K562 (cell line): Measurements from ENCODE around the gene OR13A1. TPM values are rescaled to one million over a fixed set of nuclear protein-coding genes. Genes with fewer than 3 reads are reported as not detected.
A peak's percentile ranks its signal among the peaks of the same experiment; 100 is the strongest.

Experiments
- ARHGAP35 ChIP-seq: fragments of 450-650 bp; IDR thresholded peaks from 2 replicates; pipeline ENCODE4 v1.6.1; 2018; ENCODE audit not compliant: partially characterized antibody
- CBFA2T2 ChIP-seq: fragments of 450-650 bp; conservative IDR thresholded peaks from 2 replicates; pipeline ENCODE4 v1.6.1; 2017; ENCODE audit warnings: mild to moderate bottlenecking
- CBFA2T3 ChIP-seq: fragments of 450-650 bp; IDR thresholded peaks from 2 replicates; pipeline ENCODE4 v1.6.1; 2017
- CBX1 ChIP-seq: sonication (generic); IDR thresholded peaks from 2 replicates; pipeline ENCODE4 v1.6.1; 2016; ENCODE audit warnings: antibody characterized with exemption, low read depth, mild to moderate bottlenecking
- E2F3 ChIP-seq: fragments of 250-450 bp; sonication (Bioruptor Pico); IDR thresholded peaks from 2 replicates; pipeline ENCODE4 v1.4.0; 2020; ENCODE audit warnings: mild to moderate bottlenecking
- POLR2AphosphoS5 ChIP-seq: IDR thresholded peaks from 2 replicates; pipeline ENCODE4 v1.6.1; 2011; ENCODE audit warnings: mild to moderate bottlenecking, low read depth, low read length, moderate library complexity; ENCODE audit not compliant: control insufficient read depth, insufficient read depth
- SETDB1 ChIP-seq: IDR thresholded peaks from one replicate; pipeline ENCODE4 v1.6.1; 2012; ENCODE audit warnings: low read length, control low read depth, inconsistent platforms
- SMARCC2 ChIP-seq: fragments of 450-650 bp; IDR thresholded peaks from 2 replicates; pipeline ENCODE4 v1.6.1; 2017; ENCODE audit warnings: antibody characterized with exemption, moderate library complexity, mild to moderate bottlenecking, low read depth
- TRIM24 ChIP-seq, 2 experiments: fragments of 450-650 bp; IDR thresholded peaks; 2 replicates each; pipeline ENCODE4 v1.6.1; 2016
- ZBTB1 ChIP-seq: sonication (generic); formaldehyde crosslinking; IDR thresholded peaks from 2 replicates; pipeline ENCODE4 v1.8.1; 2023; ENCODE audit warnings: missing genetic modification reagents, low read depth, mild to moderate bottlenecking, borderline replicate concordance
- ZEB2 ChIP-seq: fragments of 450-650 bp; IDR thresholded peaks from 2 replicates; pipeline ENCODE4 v1.6.1; 2016
- ZNF77 ChIP-seq: fragments of 250-450 bp; sonication (Bioruptor Pico); IDR thresholded peaks from 2 replicates; pipeline ENCODE4 v1.5.0; 2020
- ZZZ3 ChIP-seq: fragments of 450-650 bp; IDR thresholded peaks from 2 replicates; pipeline ENCODE4 v1.6.1; 2016; ENCODE audit warnings: antibody characterized with exemption, mild to moderate bottlenecking, moderate library complexity
- polyA plus RNA-seq, 8 experiments: library from polyadenylated mRNA; depleted of rRNA in 4 of 8; stranded (reverse) in 5 of 8; unstranded in 3 of 8; fragments of >200 nt; fragmentation: Nextera tagmentation in 2 of 8; fragmentation: Illumina TruSeq in 1 of 8; extraction: Ambion mirVana in 2 of 8; extraction: Trizol in 1 of 8; gene quantifications; 2 replicates each; pipeline versions ENCODE4 v1.2.1 to v1.2.3, GENCODE V29; 2011 to 2014; ENCODE audit warnings: inconsistent platforms in 1 of 8, missing spikeins in 1 of 8
- total RNA-seq, 7 experiments: library from RNA; depleted of rRNA in 6 of 7; stranded (reverse); fragments of >200 nt in 6 of 7; fragmentation: Illumina TruSeq in 2 of 7; extraction: Trizol in 2 of 7; gene quantifications; 2 replicates each; pipeline versions ENCODE4 v1.2.1 to v1.2.3, GENCODE V29; 2011 to 2021; ENCODE audit warnings: low replicate concordance in 1 of 7
- TF ChIP-seq, protein P1 (sequence below), 2 experiments: fragments of 150-350 bp in 1 of 2; IDR thresholded peaks; 2 replicates each; pipeline ENCODE4 v1.6.1; 2012 to 2016; ENCODE audit warnings: low read depth in 2 of 2, low read length in 2 of 2, mild to moderate bottlenecking in 1 of 2, moderate library complexity in 1 of 2
- TF ChIP-seq, protein P2 (sequence below): IDR thresholded peaks from 2 replicates; pipeline ENCODE4 v1.6.1; 2012; ENCODE audit warnings: low read depth, low read length, improper control_type of control experiment, borderline replicate concordance
- TF ChIP-seq, protein P3 (sequence below): sonication (generic); formaldehyde crosslinking; IDR thresholded peaks from 2 replicates; pipeline ENCODE4 v1.8.0; 2023; ENCODE audit warnings: mild to moderate bottlenecking, missing genetic modification reagents
- TF ChIP-seq, protein P4 (sequence below): sonication (generic); formaldehyde crosslinking; IDR thresholded peaks from 2 replicates; pipeline ENCODE4 v1.8.0; 2022; ENCODE audit warnings: missing genetic modification reagents, mild to moderate bottlenecking, borderline replicate concordance
- TF ChIP-seq, protein P5 (sequence below): fragments of 250-450 bp; sonication (Bioruptor Pico); IDR thresholded peaks from 2 replicates; pipeline ENCODE4 v1.5.0; 2021; ENCODE audit warnings: mild to moderate bottlenecking, moderate library complexity

OR13A1 gene
- total and polyA plus RNA-seq, 9 of the 15 experiments (the other 6 are each of a cell fraction or from before 2014, with no cell fraction given) = 0.03 to 0.11 (median 0.06) TPM; not detected in 3

DNA sequence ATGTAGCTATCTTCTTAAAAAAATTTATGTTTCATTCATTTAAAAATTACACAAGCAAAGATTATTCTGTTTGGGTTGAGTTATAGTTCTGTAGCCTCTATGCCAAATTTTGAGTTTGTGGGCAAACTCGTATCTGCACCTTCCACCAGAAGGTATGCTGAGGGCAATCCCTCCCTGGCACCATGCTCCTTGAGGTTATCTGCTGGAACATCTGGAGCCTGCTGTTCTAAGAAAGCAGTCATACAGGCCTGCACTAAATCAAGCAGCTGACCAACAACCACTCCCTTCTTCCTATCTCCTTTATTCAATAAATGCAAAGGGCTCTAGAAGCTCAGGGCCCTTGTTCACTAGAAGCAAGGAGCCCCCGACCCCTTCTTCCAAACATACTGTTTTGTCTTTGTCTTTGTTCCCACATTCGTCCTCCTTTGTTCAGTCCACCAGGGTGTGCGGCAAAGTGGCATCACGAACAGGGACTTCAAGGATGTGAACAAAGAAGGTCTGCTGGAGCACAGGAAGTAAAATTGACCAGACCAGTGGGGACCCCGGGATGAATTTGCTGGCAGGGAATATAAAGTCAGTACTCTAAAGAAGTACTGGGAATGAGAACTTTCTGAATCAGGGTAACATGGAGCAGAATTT, 36.4 kb downstream of the OR13A1 start (continued):
- TF ChIP-seq, protein P1, sequence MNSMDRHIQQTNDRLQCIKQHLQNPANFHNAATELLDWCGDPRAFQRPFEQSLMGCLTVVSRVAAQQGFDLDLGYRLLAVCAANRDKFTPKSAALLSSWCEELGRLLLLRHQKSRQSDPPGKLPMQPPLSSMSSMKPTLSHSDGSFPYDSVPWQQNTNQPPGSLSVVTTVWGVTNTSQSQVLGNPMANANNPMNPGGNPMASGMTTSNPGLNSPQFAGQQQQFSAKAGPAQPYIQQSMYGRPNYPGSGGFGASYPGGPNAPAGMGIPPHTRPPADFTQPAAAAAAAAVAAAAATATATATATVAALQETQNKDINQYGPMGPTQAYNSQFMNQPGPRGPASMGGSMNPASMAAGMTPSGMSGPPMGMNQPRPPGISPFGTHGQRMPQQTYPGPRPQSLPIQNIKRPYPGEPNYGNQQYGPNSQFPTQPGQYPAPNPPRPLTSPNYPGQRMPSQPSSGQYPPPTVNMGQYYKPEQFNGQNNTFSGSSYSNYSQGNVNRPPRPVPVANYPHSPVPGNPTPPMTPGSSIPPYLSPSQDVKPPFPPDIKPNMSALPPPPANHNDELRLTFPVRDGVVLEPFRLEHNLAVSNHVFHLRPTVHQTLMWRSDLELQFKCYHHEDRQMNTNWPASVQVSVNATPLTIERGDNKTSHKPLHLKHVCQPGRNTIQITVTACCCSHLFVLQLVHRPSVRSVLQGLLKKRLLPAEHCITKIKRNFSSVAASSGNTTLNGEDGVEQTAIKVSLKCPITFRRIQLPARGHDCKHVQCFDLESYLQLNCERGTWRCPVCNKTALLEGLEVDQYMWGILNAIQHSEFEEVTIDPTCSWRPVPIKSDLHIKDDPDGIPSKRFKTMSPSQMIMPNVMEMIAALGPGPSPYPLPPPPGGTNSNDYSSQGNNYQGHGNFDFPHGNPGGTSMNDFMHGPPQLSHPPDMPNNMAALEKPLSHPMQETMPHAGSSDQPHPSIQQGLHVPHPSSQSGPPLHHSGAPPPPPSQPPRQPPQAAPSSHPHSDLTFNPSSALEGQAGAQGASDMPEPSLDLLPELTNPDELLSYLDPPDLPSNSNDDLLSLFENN (IDR thresholded peaks at IDR 0.05; ENCODE audit: low read depth in 2 of 2, low read length in 2 of 2) = peak in 1 of 2 experiments; percentile 87; a peak in 2 of 4 replicates
- TF ChIP-seq, protein P2, sequence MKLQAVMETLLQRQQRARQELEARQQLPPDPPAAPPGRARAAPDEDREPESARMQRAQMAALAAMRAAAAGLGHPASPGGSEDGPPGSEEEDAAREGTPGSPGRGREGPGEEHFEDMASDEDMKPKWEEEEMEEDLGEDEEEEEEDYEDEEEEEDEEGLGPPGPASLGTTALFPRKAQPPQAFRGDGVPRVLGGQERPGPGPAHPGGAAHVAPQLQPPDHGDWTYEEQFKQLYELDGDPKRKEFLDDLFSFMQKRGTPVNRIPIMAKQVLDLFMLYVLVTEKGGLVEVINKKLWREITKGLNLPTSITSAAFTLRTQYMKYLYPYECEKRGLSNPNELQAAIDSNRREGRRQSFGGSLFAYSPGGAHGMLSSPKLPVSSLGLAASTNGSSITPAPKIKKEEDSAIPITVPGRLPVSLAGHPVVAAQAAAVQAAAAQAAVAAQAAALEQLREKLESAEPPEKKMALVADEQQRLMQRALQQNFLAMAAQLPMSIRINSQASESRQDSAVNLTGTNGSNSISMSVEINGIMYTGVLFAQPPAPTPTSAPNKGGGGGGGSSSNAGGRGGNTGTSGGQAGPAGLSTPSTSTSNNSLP = peak; percentile 37; the same call in 1 of the 2 replicates
- TF ChIP-seq CBX1 (peak; percentile 43; the same call in 1 of the 2 replicates), CBFA2T3 (peak; percentile 97), CBFA2T2 (peak; percentile 96), ZNF77 (CRISPR knock-in tag) (no peak), SMARCC2 (peak; percentile 86), TRIM24 (IDR thresholded peaks at IDR 0.05) (peak; percentile 92 to 93), ZZZ3 (no peak), ZBTB1 (CRISPR knock-in tag) (no peak), ARHGAP35 (no peak), POLR2AphosphoS5 (peak; percentile 94), SETDB1 (no peak), ZEB2 (peak; percentile 73; the same call in 1 of the 2 replicates), E2F3 (0 out of 2 replicates have a peak, but pooled peaks have one; percentile 39)
- TF ChIP-seq, protein P3, sequence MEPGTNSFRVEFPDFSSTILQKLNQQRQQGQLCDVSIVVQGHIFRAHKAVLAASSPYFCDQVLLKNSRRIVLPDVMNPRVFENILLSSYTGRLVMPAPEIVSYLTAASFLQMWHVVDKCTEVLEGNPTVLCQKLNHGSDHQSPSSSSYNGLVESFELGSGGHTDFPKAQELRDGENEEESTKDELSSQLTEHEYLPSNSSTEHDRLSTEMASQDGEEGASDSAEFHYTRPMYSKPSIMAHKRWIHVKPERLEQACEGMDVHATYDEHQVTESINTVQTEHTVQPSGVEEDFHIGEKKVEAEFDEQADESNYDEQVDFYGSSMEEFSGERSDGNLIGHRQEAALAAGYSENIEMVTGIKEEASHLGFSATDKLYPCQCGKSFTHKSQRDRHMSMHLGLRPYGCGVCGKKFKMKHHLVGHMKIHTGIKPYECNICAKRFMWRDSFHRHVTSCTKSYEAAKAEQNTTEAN (CRISPR knock-in tag) = no peak
- TF ChIP-seq, protein P4, sequence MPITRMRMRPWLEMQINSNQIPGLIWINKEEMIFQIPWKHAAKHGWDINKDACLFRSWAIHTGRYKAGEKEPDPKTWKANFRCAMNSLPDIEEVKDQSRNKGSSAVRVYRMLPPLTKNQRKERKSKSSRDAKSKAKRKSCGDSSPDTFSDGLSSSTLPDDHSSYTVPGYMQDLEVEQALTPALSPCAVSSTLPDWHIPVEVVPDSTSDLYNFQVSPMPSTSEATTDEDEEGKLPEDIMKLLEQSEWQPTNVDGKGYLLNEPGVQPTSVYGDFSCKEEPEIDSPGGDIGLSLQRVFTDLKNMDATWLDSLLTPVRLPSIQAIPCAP (CRISPR knock-in tag) = no peak
- TF ChIP-seq, protein P5, sequence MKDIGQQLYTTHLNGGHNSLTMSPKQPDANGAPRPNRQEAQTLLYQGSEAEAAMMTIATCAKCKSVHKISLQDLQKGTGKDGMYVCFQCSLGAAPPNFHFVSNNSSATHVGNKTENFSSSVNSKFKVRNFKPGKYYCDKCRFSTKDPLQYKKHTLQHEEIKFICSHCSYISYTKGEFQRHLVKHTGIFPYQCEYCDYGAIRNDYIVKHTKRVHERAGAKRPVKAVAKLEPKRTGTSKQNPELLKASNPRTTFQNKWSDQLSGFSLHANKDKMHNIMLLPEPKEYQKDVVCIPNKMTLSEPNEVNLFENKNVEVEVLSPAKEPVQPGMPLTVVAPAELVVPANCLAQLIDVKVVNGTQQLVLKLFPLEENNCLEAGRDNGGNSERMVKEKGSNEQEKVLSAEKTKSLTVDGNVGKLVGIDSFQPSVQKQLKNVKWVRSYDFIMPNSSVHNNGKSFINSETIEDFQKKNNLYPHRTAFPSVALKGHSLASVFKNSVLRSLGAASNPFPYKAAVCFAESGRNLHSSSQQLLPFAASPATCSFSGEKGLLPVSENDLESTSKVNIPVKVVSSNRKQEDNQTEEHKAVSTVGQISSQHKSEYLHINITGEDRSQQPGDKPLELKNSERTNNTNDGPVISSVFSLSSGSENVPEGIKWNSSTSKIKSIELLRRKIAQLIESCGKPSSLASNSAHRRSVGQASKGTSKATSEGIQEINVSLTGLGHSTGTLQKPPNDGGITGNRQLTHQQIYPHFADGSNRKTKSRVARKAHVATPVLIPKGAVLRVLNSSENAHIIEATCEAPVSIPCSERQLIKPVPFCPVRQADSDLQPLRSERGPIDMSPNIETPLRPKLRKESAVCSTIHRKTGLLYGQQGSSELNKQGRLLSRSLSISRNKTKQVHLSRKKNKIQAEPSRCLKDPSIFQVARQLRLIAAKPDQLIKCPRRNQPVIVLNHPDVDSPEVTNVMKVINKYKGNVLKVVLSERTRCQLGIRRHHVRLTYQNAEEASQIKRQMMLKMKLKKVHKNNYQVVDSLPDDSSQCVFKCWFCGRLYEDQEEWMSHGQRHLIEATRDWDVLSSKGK (CRISPR knock-in tag) = no peak
